CD4-positive, alpha-beta T cell treated with Interleukin-15 for 4 hours (primary cell): ENCODE data around the gene SEC61A1.
A peak's percentile ranks its signal among the peaks of the same experiment; 100 is the strongest.

Source experiments
- DNase-seq: peaks from one replicate; pipeline ENCODE4 v3.0.0-alpha.2; 2020; ENCODE audit warnings: low spot score

Gene SEC61A1

DNA sequence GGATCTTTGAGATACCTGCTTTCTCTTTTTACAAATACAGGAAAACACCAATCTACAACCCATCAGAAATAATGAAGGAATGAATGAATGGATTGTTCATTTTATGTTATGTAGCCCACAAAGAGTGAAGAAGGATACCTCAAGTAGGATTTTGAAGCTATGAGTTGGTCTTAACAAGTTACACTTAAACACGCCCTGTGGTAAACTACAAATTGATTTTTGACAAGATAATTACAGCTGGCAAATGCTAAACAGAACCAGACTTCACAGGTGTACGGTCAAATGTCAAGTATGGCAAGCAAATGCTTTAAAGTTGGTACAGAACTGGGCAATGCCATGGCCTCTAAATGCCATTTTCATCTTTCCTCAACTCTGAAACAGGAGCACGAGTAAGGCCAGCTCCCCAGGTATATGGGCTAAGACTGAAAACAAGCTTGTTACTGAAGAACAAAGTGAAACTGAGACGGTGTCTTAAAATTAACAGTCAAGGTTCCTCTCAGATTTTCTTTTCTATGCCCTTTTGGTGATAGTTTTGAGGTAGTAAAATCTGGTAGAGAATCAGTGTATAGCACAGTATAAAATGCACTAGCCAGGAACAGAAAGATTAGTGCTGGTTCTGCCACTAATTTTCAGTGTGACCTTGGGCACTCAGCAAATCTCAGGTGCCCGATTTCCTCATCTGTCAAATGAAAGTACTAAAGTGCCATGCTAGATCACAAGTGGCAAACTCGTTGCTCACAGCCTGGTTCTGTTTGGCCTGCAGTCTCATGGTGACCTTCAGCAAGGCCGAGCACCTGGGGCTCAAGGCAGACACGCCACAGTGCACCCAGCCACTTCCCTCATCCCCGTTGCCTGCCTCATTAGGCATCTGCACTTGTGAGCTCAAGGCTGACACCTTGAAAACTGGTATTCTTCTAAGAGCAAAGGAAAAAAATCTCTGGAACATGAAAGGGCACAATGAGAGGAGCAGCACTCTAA lies 61.9 kb downstream of the SEC61A1 start:
- peak; percentile 13 for DNase-seq
